ENCODE measurements around the gene RPN2. TPM values are rescaled to one million over a fixed set of nuclear protein-coding genes. Genes with fewer than 3 reads are reported as not detected.
A peak's percentile ranks its signal among the peaks of the same experiment; 100 is the strongest.

RPN2 gene
- total and polyA plus RNA-seq, 9 of the 15 experiments (the other 6 are each of a cell fraction or from before 2014, with no cell fraction given) = 168 to 548 (median 325) TPM

DNA sequence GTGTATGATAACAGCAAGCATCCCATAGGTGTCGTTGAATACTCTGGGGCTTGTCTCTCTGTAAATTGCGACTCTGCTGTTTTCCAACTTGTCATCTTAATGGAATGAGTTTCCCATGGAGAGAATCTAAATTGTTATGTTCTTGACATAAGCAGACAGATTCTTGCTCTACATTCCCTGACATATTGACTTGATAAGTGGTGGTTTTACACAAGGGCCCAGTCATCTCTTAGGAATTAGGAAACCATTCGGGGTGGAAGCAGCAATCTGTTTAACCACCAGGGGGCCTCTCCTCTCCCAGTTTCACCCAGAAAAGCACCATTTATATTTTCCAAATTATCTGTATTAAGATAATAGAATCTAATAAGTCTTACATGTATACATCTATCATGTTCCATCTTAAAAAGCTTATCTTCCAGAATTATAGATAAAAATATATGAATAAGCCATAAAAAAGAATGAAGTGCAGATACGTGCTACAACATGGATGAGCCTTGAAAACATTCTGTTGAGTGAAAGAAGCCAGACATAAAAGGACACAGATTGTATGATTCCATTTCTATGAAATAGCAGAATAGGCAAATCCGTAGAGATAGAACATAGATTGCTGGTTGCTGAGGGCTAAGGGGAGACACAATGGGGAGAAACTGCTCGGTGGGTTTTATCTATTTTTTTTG lies 23.3 kb downstream of the RPN2 start (continued):
- TF ChIP-seq, protein P1, sequence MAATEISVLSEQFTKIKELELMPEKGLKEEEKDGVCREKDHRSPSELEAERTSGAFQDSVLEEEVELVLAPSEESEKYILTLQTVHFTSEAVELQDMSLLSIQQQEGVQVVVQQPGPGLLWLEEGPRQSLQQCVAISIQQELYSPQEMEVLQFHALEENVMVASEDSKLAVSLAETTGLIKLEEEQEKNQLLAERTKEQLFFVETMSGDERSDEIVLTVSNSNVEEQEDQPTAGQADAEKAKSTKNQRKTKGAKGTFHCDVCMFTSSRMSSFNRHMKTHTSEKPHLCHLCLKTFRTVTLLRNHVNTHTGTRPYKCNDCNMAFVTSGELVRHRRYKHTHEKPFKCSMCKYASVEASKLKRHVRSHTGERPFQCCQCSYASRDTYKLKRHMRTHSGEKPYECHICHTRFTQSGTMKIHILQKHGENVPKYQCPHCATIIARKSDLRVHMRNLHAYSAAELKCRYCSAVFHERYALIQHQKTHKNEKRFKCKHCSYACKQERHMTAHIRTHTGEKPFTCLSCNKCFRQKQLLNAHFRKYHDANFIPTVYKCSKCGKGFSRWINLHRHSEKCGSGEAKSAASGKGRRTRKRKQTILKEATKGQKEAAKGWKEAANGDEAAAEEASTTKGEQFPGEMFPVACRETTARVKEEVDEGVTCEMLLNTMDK (IDR thresholded peaks at IDR 0.05; ENCODE audit: borderline replicate concordance, insufficient read depth, low read depth, low read length, poor library complexity, severe bottlenecking) = peak; percentile 25
- TF ChIP-seq GTF2F1 (IDR thresholded peaks at IDR 0.05; ENCODE audit: low read depth, low read length) (no peak), HIVEP1 (CRISPR knock-in tag; IDR thresholded peaks at IDR 0.05) (no peak), NCOA6 (IDR thresholded peaks at IDR 0.05) (no peak), SMC3 (conservative IDR thresholded peaks at IDR 0.05; ENCODE audit: insufficient read depth, low read depth, low read length) (0 out of 2 replicates have a peak, but pooled peaks have one; percentile 20), ZNF239 (CRISPR knock-in tag; IDR thresholded peaks at IDR 0.05) (no peak), TRIM24 (IDR thresholded peaks at IDR 0.05) (no peak), KDM1A (IDR thresholded peaks at IDR 0.05) (no peak), TOE1 (IDR thresholded peaks at IDR 0.05; ENCODE audit: borderline replicate concordance) (no peak), TOE1 (CRISPR knock-in tag; IDR thresholded peaks at IDR 0.05; ENCODE audit: borderline replicate concordance, low read depth) (no peak), ELF2 (CRISPR knock-in tag; IDR thresholded peaks at IDR 0.05) (no peak), SIN3B (IDR thresholded peaks at IDR 0.05; ENCODE audit: low read depth) (no peak), TBL1XR1 (IDR thresholded peaks at IDR 0.05; ENCODE audit: low read length in 2 of 2) (no peak), FOXK1 (CRISPR knock-in tag; IDR thresholded peaks at IDR 0.05; ENCODE audit: borderline replicate concordance) (no peak), FOSL1 (tag; conservative IDR thresholded peaks at IDR 0.05) (peak; percentile 79), NCOA4 (IDR thresholded peaks at IDR 0.05; ENCODE audit: partially characterized antibody) (no peak), ZBTB1 (CRISPR knock-in tag; IDR thresholded peaks at IDR 0.05; ENCODE audit: borderline replicate concordance, low read depth) (no peak), RAD21 (CRISPR knock-in tag; conservative IDR thresholded peaks at IDR 0.05 in 1 of 2, IDR thresholded peaks at IDR 0.05 in 1 of 2) (peak; percentile 44 to 45)
- TF ChIP-seq, protein P2, sequence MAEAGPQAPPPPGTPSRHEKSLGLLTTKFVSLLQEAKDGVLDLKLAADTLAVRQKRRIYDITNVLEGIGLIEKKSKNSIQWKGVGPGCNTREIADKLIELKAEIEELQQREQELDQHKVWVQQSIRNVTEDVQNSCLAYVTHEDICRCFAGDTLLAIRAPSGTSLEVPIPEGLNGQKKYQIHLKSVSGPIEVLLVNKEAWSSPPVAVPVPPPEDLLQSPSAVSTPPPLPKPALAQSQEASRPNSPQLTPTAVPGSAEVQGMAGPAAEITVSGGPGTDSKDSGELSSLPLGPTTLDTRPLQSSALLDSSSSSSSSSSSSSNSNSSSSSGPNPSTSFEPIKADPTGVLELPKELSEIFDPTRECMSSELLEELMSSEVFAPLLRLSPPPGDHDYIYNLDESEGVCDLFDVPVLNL (CRISPR knock-in tag; IDR thresholded peaks at IDR 0.05; ENCODE audit: low read depth) = no peak
- TF ChIP-seq, protein P3, sequence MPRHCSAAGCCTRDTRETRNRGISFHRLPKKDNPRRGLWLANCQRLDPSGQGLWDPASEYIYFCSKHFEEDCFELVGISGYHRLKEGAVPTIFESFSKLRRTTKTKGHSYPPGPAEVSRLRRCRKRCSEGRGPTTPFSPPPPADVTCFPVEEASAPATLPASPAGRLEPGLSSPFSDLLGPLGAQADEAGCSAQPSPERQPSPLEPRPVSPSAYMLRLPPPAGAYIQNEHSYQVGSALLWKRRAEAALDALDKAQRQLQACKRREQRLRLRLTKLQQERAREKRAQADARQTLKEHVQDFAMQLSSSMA (CRISPR knock-in tag; IDR thresholded peaks at IDR 0.05) = no peak
- TF ChIP-seq, protein P4, sequence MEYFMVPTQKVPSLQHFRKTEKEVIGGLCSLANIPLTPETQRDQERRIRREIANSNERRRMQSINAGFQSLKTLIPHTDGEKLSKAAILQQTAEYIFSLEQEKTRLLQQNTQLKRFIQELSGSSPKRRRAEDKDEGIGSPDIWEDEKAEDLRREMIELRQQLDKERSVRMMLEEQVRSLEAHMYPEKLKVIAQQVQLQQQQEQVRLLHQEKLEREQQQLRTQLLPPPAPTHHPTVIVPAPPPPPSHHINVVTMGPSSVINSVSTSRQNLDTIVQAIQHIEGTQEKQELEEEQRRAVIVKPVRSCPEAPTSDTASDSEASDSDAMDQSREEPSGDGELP (CRISPR knock-in tag; IDR thresholded peaks at IDR 0.05; ENCODE audit: borderline replicate concordance) = no peak
- TF ChIP-seq, protein P5, sequence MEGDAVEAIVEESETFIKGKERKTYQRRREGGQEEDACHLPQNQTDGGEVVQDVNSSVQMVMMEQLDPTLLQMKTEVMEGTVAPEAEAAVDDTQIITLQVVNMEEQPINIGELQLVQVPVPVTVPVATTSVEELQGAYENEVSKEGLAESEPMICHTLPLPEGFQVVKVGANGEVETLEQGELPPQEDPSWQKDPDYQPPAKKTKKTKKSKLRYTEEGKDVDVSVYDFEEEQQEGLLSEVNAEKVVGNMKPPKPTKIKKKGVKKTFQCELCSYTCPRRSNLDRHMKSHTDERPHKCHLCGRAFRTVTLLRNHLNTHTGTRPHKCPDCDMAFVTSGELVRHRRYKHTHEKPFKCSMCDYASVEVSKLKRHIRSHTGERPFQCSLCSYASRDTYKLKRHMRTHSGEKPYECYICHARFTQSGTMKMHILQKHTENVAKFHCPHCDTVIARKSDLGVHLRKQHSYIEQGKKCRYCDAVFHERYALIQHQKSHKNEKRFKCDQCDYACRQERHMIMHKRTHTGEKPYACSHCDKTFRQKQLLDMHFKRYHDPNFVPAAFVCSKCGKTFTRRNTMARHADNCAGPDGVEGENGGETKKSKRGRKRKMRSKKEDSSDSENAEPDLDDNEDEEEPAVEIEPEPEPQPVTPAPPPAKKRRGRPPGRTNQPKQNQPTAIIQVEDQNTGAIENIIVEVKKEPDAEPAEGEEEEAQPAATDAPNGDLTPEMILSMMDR (IDR thresholded peaks at IDR 0.05 in 2 of 3, conservative IDR thresholded peaks at IDR 0.05 in 1 of 3; ENCODE audit: insufficient read depth in 2 of 3, low read depth in 1 of 3, low read length in 3 of 3) = peak; percentile 52 to 71 (median 71)
